ENCODE results near the gene LEFTY2. TPM values are rescaled to one million over a fixed set of nuclear protein-coding genes. Genes with fewer than 3 reads are reported as not detected.

The LEFTY2 gene
- total and polyA plus RNA-seq, 9 of the 15 experiments (the other 6 are each of a cell fraction or from before 2014, with no cell fraction given) = 0.04 to 0.14 TPM; not detected in 7

DNA sequence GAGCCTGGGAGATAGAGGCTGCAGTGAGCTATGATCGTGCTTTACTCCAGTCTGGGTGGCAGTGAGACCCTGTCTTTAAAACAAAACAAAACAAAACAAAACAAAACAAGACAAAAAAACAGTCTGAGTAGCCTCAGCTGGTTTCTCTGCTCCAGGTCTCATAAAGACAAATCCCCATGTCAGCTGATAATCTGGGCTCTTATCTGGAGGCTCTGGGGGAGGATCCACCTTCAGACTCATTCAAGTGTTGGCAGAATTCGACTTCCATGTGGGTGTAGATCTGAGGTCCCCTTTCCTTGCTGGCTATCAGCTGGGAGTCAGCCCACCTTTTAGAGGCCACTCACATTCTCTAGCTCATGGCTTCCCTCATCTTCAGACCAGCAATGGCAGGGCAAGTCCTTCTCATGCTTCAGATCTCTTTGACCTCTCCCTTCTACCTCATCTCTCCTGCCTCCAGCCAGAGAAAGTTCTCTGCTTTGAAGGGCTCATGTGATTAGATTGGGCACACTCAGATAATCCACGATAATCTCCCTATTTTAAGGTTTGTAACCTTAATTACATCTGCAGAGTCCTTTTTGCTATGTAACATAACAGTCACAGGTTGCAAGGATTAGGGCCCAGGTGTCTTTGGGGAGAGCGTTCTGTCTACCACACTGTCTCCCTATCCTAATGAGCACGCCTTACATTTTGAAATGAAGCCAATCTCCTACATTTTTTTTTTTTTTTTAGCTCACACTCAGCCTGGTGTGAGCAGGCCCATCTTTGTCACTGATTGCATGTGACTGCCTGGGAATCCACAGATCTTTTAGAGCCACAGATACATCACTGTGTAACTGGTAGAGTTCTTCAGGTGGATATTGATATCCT lies 9.5 kb downstream of the LEFTY2 start (continued):
- TF ChIP-seq, protein P1, sequence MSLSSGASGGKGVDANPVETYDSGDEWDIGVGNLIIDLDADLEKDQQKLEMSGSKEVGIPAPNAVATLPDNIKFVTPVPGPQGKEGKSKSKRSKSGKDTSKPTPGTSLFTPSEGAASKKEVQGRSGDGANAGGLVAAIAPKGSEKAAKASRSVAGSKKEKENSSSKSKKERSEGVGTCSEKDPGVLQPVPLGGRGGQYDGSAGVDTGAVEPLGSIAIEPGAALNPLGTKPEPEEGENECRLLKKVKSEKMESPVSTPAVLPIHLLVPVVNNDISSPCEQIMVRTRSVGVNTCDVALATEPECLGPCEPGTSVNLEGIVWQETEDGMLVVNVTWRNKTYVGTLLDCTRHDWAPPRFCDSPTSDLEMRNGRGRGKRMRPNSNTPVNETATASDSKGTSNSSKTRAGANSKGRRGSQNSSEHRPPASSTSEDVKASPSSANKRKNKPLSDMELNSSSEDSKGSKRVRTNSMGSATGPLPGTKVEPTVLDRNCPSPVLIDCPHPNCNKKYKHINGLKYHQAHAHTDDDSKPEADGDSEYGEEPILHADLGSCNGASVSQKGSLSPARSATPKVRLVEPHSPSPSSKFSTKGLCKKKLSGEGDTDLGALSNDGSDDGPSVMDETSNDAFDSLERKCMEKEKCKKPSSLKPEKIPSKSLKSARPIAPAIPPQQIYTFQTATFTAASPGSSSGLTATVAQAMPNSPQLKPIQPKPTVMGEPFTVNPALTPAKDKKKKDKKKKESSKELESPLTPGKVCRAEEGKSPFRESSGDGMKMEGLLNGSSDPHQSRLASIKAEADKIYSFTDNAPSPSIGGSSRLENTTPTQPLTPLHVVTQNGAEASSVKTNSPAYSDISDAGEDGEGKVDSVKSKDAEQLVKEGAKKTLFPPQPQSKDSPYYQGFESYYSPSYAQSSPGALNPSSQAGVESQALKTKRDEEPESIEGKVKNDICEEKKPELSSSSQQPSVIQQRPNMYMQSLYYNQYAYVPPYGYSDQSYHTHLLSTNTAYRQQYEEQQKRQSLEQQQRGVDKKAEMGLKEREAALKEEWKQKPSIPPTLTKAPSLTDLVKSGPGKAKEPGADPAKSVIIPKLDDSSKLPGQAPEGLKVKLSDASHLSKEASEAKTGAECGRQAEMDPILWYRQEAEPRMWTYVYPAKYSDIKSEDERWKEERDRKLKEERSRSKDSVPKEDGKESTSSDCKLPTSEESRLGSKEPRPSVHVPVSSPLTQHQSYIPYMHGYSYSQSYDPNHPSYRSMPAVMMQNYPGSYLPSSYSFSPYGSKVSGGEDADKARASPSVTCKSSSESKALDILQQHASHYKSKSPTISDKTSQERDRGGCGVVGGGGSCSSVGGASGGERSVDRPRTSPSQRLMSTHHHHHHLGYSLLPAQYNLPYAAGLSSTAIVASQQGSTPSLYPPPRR (CRISPR knock-in tag; IDR thresholded peaks at IDR 0.05; ENCODE audit: borderline replicate concordance) = no peak
- TF ChIP-seq DMBX1 (CRISPR knock-in tag; IDR thresholded peaks at IDR 0.05; ENCODE audit: borderline replicate concordance) (0 out of 2 replicates have a peak, but pooled peaks have one; percentile 16), CBFA2T2 (conservative IDR thresholded peaks at IDR 0.05) (peak; percentile 48), MAFK (IDR thresholded peaks at IDR 0.05; ENCODE audit: low read length) (peak; percentile 9; the same call in 1 of the 2 replicates), SUPT5H (IDR thresholded peaks at IDR 0.05) (no peak), NBN (IDR thresholded peaks at IDR 0.05; ENCODE audit: low read depth) (0 out of 2 replicates have a peak, but pooled peaks have one; percentile 34), IFI16 (CRISPR knock-in tag; IDR thresholded peaks at IDR 0.05) (no peak), ZNF384 (IDR thresholded peaks at IDR 0.05; ENCODE audit: low read depth, low read length) (peak; percentile 71), TOE1 (IDR thresholded peaks at IDR 0.05; ENCODE audit: borderline replicate concordance) (0 out of 2 replicates have a peak, but pooled peaks have one; percentile 35), TOE1 (CRISPR knock-in tag; IDR thresholded peaks at IDR 0.05; ENCODE audit: borderline replicate concordance, low read depth) (0 out of 2 replicates have a peak, but pooled peaks have one; percentile 53), MEF2D (tag; conservative IDR thresholded peaks at IDR 0.05; ENCODE audit: low read depth) (0 out of 2 replicates have a peak, but pooled peaks have one; percentile 18), ZFP36 (IDR thresholded peaks at IDR 0.05; ENCODE audit: low read depth, low read length, partially characterized antibody) (peak; percentile 36), NR2C2 (CRISPR knock-in tag; IDR thresholded peaks at IDR 0.05) (no peak), NR2C2 (tag; IDR thresholded peaks at IDR 0.05) (peak; percentile 31; the same call in 1 of the 2 replicates), ZSCAN29 (IDR thresholded peaks at IDR 0.05) (no peak), MYC (IDR thresholded peaks at IDR 0.05; ENCODE audit: low read depth, low read length) (peak; percentile 49; the same call in 1 of the 2 replicates), MYC (CRISPR knock-in tag; IDR thresholded peaks at IDR 0.05; ENCODE audit: borderline replicate concordance, low read depth) (no peak), RAD51 (IDR thresholded peaks at IDR 0.05; ENCODE audit: borderline replicate concordance, low read depth) (0 out of 2 replicates have a peak, but pooled peaks have one; percentile 9), HEY1 (CRISPR knock-in tag; IDR thresholded peaks at IDR 0.05; ENCODE audit: borderline replicate concordance) (no peak), FOS (IDR thresholded peaks at IDR 0.05; ENCODE audit: extremely low read depth, insufficient read length) (no peak)
- TF ChIP-seq, protein P2, sequence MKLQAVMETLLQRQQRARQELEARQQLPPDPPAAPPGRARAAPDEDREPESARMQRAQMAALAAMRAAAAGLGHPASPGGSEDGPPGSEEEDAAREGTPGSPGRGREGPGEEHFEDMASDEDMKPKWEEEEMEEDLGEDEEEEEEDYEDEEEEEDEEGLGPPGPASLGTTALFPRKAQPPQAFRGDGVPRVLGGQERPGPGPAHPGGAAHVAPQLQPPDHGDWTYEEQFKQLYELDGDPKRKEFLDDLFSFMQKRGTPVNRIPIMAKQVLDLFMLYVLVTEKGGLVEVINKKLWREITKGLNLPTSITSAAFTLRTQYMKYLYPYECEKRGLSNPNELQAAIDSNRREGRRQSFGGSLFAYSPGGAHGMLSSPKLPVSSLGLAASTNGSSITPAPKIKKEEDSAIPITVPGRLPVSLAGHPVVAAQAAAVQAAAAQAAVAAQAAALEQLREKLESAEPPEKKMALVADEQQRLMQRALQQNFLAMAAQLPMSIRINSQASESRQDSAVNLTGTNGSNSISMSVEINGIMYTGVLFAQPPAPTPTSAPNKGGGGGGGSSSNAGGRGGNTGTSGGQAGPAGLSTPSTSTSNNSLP (IDR thresholded peaks at IDR 0.05; ENCODE audit: borderline replicate concordance, low read depth, low read length) = no peak
